Measurements from ENCODE around the gene NEUROD1.
A peak's percentile ranks its signal among the peaks of the same experiment; 100 is the strongest.

NEUROD1 gene

DNA sequence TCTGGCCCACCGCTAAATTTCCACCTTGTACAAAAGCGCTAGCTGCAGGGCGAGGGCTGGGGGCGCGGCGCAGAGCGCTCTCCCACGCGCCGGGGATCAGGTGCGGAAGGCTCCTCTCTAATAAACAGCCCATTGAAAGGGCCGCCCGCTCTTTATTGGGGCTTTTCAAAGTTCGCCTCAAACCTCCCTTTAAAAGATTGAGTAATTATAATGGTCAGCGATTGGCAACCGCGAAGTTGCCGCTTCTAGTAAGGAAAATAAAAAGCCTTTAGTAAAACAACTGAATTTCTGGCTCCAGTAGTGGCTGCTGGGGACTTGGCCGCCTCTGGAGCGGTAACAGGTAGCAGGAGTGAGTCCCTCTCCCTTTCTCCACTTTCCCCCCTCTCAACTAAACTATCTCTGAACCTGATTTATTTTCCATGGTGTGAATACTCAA is 755 bp downstream of the NEUROD1 start:
- no peak for DNase-seq

GRCh38 chr2:181678861-181679543 is 1.3 kb downstream of the NEUROD1 start:
- no peak for DNase-seq

DNA sequence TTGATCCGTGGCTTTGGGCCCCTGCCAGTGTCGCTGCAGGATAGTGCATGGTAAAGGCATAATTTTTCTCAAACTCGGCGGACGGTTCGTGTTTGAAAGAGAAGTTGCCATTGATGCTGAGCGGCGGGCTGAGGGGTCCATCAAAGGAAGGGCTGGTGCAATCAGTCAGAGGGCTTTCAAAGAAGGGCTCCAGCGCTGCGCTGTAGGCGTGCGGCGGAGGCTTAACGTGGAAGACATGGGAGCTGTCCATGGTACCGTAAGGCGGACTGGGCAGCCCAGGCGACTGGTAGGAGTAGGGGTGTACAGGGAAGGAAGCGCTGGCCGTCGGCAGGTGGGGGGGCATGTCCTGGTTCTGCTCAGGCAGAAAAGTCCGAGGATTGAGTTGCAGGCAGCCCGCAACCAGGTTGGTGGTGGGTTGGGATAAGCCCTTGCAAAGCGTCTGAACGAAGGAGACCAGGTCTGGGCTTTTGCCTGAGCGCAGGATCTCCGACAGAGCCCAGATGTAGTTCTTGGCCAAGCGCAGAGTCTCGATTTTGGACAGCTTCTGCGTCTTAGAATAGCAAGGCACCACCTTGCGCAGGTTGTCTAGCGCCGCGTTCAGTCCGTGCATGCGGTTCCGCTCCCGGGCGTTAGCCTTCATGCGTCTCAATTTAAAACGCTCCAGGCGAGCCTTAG is 2.3 kb downstream of the NEUROD1 start:
- peak; percentile 61 for DNase-seq

DNA sequence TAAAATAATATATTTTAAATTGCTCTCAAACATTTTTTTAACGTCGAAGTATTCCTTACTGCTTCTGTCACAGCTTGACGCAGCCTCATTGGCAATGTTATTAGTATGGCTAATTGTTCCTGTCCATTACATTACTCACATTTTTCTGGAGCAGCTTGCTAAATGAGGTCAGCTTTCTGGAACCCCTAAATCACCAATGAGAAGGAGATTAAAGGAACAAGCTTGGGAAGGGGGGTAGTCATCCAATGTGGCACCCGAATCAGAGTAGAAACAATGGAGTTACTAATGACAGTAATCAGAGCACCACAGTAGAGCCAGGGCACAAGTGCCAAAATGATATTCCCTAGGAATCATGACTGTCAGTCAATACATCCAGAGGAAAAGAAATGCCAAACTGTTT is 5.1 kb downstream of the NEUROD1 start:
- DNase-seq = no peak

GRCh38 chr2:181674461-181674860 is 5.9 kb downstream of the NEUROD1 start:
- DNase-seq = no peak

- DNase-seq = no peak
These were observed 7.1 kb downstream of the NEUROD1 start for GRCh38 chr2:181673173-181673572.

GRCh38 chr2:181672255-181673008 is 7.9 kb downstream of the NEUROD1 start:
- DNase-seq = no peak

- DNase-seq = no peak
These were observed 9.7 kb downstream of the NEUROD1 start for GRCh38 chr2:181670632-181671031.

DNA sequence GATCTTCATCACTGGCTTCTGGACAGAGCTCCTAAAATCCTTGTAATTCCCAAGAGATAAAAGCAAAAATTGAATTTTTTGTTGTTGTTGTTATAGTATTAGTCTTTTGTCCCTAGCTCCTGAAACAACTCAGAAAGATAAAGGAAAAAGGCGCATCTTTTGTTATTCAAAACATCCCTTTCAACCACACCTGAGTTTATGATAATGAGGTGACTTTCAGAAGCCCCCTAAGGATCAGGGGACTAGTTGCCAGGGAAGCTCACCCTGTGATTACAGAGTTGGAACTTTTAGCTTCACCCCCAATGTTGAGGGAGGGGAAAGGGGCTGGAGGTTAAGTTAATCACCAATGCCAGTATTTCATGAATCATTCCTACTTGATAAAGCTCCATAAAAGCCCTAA is 13.1 kb downstream of the NEUROD1 start:
- no peak for DNase-seq

DNA sequence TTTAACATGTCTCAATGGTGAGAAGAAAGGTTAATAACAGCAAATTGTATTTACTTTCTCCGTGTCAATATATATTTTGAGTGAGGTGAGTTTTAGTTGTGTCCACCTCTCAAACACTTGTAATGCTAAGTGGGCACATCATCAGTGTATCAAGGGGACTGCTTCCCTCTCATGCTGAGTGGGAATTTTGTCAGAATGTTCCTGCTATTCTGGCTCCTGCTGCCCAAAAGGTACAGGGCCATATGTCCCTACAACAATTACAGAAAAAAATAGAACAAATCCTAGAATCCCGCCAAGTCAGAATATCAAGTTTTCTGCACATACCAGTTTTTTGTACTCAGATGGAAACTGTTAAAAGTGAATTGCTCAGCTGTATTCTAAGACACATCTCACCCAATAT is 18.0 kb downstream of the NEUROD1 start:
- no peak for DNase-seq

- DNase-seq = no peak
These were observed 20.1 kb downstream of the NEUROD1 start for GRCh38 chr2:181660181-181660580.

GRCh38 chr2:181658444-181658843 is 21.9 kb downstream of the NEUROD1 start:
- no peak for DNase-seq

- DNase-seq = no peak
These were observed 22.9 kb downstream of the NEUROD1 start for GRCh38 chr2:181657379-181657778.

DNA sequence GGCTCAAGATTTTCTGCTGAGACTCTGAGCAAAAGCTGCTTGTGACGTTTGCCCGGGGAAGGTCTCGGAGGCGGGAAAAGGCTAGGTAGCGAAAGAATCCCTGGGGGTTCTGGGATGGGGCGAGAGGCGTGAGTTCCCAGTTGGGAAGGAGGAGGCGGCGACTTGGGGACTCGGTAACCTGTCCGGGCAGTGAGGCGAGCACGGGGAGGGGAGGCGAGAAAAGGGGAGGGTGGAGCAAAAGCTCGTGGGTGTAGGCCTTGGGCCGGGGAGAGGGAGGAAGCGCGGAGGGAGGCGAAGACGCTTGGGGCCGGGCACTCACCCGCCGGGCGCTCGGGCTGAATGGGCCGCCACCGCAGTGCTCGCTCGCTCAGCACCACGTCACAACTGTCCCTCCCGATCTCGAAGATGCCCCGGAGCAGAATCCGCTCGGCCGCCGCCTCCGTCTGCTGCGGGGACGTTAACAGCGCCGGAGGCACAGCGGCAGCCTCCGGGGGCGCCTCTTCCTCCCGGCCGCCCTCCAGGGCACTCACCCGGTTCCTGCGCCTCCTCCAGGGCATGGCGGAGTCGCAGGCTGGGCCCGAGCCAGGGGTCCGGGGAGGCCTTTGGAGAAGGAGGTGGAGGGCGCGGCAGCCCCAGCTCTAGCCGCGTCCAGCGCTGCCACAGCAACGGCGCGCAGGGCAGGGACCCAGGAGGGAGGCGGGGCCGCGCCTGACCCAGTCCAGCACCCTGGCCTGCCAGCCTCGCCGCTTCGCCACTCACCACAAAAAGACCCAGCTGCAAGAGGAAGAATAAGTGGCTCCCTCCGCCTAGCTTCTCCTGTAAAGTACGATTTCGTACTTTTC is 23.6 kb downstream of the NEUROD1 start, which contains the start of gene CERKL:
CERKL (minus strand) TSS at position 656 of the 842 bp plus-strand sequence; CDS start at position 557, 99 bp downstream.
- peak; percentile 40 for DNase-seq

DNA sequence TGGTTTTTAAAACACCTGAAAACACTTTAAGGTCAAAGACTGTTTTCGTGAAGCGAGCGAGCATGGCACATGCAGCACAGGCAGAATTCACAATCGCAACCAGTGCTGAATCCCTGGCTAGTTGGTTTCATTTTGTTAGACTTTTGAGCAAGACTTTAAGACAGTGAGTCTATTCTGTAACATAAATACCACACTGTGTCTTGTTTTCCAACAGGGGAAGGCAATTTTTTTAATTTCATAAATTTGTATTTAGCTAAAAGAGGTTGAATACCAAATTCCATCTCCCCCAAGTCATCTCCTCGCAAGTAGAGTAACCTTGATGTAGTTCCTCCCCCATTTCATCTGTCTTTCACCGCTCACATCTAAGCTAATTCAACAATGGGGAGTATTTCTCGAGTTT is 24.8 kb downstream of the NEUROD1 start:
- no peak for DNase-seq

GRCh38 chr2:181649436-181649979 is 30.8 kb downstream of the NEUROD1 start:
- no peak for DNase-seq

GRCh38 chr2:181648478-181649155 is 31.7 kb downstream of the NEUROD1 start:
- no peak for DNase-seq

DNA sequence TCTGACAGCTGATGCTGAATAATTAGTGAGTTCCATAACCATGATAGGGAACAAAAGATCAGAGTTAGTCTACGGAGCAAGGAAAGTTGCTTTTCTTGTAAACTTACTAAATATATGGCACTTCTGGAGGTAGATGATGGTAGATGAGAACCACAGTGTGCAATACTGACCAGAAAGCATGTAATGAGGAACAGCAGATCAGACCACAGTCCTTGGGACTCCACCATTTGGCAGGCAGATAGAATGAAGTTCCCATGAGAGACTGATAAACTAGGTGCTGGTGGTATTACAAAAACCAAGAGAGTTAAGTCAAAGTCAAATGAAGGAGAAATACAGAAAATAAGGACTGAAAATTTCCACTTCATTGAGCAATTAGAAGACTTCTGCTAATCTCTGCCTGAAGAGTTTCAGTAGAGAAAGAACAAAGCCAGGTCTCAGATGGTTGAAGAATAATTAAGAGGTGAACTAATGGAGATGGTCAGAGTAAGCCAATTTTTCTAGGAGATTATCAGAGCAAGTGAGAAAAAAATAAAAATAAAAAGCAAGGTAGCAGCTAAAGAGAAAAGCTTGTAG is 33.8 kb downstream of the NEUROD1 start:
- no peak for DNase-seq

- DNase-seq = no peak
These were observed 37.2 kb downstream of the NEUROD1 start for GRCh38 chr2:181643151-181643550.

- no peak for DNase-seq
These were observed 38.2 kb downstream of the NEUROD1 start for GRCh38 chr2:181642086-181642485.

DNA sequence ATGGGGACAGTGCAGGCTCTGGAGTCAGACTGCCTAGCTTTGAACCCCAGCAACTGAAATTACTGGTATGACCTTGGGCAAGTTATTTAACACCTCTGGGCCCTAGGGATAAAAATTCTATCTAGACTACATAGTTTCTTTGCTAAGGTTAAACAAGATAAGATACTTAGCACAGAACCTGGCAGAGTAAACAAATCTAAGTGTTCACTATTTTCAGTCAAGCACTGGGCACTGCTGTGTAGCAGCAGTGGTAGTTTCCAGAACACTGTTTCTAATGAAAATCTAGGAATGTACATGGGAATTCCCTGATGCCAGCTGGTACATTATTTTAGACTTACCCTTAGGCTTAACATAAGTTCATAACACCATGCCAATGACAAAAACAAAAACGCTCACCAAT is 40.6 kb downstream of the NEUROD1 start:
- no peak for DNase-seq
